Peyer's patch (tissue), 4 donors: Measurements from ENCODE around the gene MPPED1. TPM values are rescaled to one million over a fixed set of nuclear protein-coding genes. Genes with fewer than 3 reads are reported as not detected.

Experiments used
- DNase-seq, 3 donors: peaks; one replicate each; pipeline ENCODE4 v3.0.0-alpha.2; 2017 to 2019
- H3K27ac ChIP-seq, 4 donors: fragments of 200-600 bp; sonication (generic); one replicate each; pipeline ENCODE4 v1.5.1; 2016 to 2019
- H3K27me3 ChIP-seq, 2 donors: fragments of 200-600 bp; sonication (generic); one replicate each; pipeline ENCODE4 v1.5.1; 2019
- H3K36me3 ChIP-seq, 3 donors: fragments of 200-600 bp; sonication (generic); one replicate each; pipeline ENCODE4 v1.5.1; 2016 to 2019
- H3K4me1 ChIP-seq, 4 donors: fragments of 200-600 bp; sonication (generic); one replicate each; pipeline ENCODE4 v1.5.1; 2016 to 2019
- H3K4me3 ChIP-seq, 4 donors: fragments of 200-600 bp; sonication (generic); 1 replicate in 3 of 4; 2 replicates in 1 of 4; pipeline ENCODE4 v1.5.1; 2016 to 2019; ENCODE audit warnings: mild to moderate bottlenecking in 1 of 4
- H3K9me3 ChIP-seq, 4 donors: fragments of 200-600 bp; sonication (generic); one replicate each; pipeline ENCODE4 v1.5.1; 2016 to 2019; ENCODE audit warnings: mild to moderate bottlenecking in 1 of 4
- CTCF ChIP-seq, 6 experiments: fragments of 450-650 bp in 4 of 6; fragments of 200-600 bp in 2 of 6; sonication (generic) in 1 of 6; IDR thresholded peaks; one replicate each; pipeline ENCODE4 v1.5.1; 2017 to 2019; ENCODE audit warnings: antibody characterized with exemption in 6 of 6, mild to moderate bottlenecking in 3 of 6, moderate library complexity in 1 of 6
- POLR2A ChIP-seq, 2 donors: fragments of 450-650 bp; IDR thresholded peaks; one replicate each; pipeline ENCODE4 v1.5.1; 2017; ENCODE audit warnings: antibody characterized with exemption in 2 of 2, mild to moderate bottlenecking in 2 of 2, moderate library complexity in 2 of 2
- total RNA-seq, 4 donors: library from RNA; depleted of rRNA; stranded (reverse); fragments of >200 nt; gene quantifications; one replicate each; pipeline ENCODE4 v1.1.0, GENCODE V29; 2016

Gene MPPED1
- total RNA-seq, 4 donors from 2014 or later = not detected

DNA sequence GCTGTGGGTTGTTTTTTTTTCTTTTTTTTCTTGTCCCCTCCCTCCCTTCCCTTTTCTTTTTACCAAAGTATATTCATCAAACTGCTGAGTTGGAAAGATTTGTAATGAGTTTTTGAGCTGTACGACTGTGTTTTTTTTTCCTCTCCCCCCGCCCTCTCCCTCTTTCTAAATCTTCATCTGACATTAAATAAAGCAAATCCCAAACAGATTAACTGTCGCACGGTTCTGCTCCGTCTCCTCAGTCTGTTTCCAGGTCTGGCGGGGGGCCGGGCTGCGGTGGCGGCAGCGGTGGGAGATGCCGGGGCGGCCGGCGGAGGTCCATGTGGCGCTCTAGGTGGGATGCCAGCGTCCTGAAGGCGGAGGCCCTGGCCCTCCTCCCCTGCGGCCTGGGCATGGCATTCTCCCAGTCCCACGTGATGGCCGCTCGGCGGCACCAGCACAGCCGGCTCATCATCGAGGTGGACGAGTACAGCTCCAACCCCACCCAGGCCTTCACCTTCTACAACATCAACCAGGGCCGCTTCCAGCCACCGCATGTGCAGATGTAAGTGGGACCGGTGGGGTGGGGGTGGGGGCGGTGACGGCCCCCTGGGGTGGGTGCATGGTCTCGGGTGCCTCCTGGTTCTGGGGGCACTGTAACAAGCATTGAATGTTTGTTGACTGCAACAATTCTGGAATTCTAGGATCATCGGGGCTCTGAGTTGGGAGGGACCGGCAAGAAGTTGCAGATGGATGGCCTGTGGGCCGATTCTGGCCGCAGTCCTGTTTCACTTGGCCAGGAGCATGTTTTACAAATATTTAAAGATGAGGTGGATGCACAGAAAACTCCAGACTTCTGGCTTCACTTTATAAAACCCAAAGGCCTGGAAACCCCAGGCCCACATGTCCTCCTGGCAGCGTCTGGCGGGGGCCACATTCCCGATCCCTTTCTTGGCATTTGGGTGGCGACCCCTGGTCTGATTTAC is 13.1 kb downstream of the MPPED1 start:
- Histone ChIP-seq H3K27me3 (no peaks in the 10 kb centered on the region), H3K27ac (no peak overlapping the region), H3K4me3 (no peak overlapping the region), H3K36me3 (no peaks in the 10 kb centered on the region), H3K4me1 (no peaks in the 10 kb centered on the region), H3K9me3 (no peaks in the 10 kb centered on the region)
- DNase-seq = no peak
- TF ChIP-seq POLR2A (IDR thresholded peaks at IDR 0.05) (no peak), CTCF (IDR thresholded peaks at IDR 0.05) (no peak)

DNA sequence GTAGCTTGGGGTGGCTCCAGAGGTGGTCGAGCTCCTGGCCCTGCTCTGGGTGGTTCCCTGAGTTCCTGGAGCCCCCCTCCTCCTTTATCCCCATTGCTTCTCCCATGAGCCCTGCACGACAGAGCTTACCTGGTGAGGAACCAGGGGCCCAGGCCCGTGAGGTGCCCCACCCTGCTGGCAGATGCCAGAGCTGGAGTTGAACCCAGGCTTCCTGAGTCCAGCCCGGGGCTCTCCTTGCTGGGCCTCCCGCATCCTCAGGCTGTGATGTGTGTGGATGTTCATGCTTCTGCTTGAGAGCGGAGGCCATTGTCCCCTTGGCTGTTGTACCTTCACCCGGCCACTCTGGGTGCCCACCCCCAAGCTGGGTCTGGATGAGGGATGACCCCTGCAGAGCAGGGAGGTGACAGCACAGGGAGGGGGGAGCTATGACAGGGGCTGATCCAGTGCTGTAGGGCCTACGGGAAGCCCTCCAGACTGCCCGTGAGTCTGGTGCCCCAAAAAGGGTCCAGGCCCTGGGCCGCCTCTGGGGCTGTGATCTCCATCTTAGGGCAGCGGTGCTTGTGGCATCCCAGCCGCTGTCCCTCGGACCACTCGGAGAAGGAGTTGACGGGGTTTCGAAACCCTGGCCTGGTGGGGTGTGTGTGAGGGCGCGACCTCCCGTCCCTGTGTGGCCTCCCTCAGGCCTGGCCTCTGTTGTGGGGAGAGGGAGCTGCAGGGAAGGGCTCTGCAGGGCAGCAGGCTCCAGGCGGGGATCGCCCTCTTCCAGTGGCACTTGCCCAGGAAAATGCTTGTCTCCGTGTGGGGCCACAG is 14.4 kb downstream of the MPPED1 start:
- Histone ChIP-seq H3K27ac (no peak overlapping the region), H3K27me3 (no peaks in the 10 kb centered on the region), H3K36me3 (no peaks in the 10 kb centered on the region), H3K9me3 (no peaks in the 10 kb centered on the region), H3K4me1 (no peaks in the 10 kb centered on the region), H3K4me3 (no peak overlapping the region)
- TF ChIP-seq POLR2A (IDR thresholded peaks at IDR 0.05) (no peak), CTCF (IDR thresholded peaks at IDR 0.05) (no peak)
- DNase-seq = no peak

- TF ChIP-seq CTCF (IDR thresholded peaks at IDR 0.05) (no peak), POLR2A (IDR thresholded peaks at IDR 0.05) (no peak)
- H3K27me3 ChIP-seq = no peaks in the 10 kb centered on the region
- no peaks in the 10 kb centered on the region for H3K36me3 ChIP-seq
- no peaks in the 10 kb centered on the region for H3K4me1 ChIP-seq
- no peaks in the 10 kb centered on the region for H3K9me3 ChIP-seq
- DNase-seq = no peak
- no peak overlapping the region for H3K4me3 ChIP-seq
- H3K27ac ChIP-seq = no peak overlapping the region
Observed at GRCh38 chr22:43426816-43427215, 15.0 kb downstream of the MPPED1 start.

- no peak for DNase-seq
- Histone ChIP-seq H3K27ac (no peak overlapping the region), H3K27me3 (no peaks in the 10 kb centered on the region), H3K4me3 (no peak overlapping the region), H3K9me3 (no peaks in the 10 kb centered on the region), H3K4me1 (no peaks in the 10 kb centered on the region), H3K36me3 (no peaks in the 10 kb centered on the region)
- TF ChIP-seq CTCF (IDR thresholded peaks at IDR 0.05) (no peak), POLR2A (IDR thresholded peaks at IDR 0.05) (no peak)
Observed at GRCh38 chr22:43427296-43428004, 15.6 kb downstream of the MPPED1 start.

DNA sequence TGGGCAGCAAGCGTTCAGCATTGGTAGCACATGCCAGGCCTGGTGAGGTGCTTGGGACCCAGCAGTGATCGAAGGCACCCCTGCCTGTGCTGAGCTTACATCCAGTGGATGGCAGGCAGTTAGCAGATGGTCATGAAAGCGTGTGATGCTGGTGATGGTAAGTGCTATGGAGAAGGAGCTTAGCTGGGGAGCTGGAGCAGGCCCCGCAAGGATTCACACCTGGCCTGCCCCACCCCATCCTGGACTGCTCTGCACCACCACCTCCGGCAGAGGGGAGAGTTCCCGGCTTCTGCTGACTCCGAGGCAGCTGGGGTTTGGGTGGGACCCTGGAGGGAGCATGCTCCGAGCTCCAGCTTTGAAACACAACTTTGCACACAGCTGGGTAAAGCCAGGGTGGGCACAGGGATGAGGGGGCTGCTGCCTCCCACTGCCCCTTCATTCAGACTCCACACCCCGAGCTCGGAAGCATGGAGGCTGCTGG is 16.2 kb downstream of the MPPED1 start:
- TF ChIP-seq CTCF (IDR thresholded peaks at IDR 0.05) = no peak
- no peak for TF ChIP-seq POLR2A (IDR thresholded peaks at IDR 0.05)
- Histone ChIP-seq H3K4me1 (no peaks in the 10 kb centered on the region), H3K27me3 (no peaks in the 10 kb centered on the region), H3K4me3 (no peak overlapping the region), H3K27ac (no peak overlapping the region), H3K36me3 (no peaks in the 10 kb centered on the region), H3K9me3 (no peaks in the 10 kb centered on the region)
- no peak for DNase-seq
